HG02678 (cell line): ENCODE data around the gene SNX6.
"Not testable (repeated sequence)": the region's sequence is repeated elsewhere in the genome, so short reads cannot be mapped to it uniquely, and the experiment has no call there.

Source experiments
- ATAC-seq: cut with Tn5 transposase; IDR thresholded peaks from one replicate; pipeline ENCODE4 v1.9.1; 2021; ENCODE audit warnings: mild to moderate bottlenecking, moderate library complexity; ENCODE audit not compliant: unreplicated experiment

SNX6 gene

GRCh38 chr14:34527591-34527990, 102.4 kb downstream of the SNX6 start:
- no peak for ATAC-seq

DNA sequence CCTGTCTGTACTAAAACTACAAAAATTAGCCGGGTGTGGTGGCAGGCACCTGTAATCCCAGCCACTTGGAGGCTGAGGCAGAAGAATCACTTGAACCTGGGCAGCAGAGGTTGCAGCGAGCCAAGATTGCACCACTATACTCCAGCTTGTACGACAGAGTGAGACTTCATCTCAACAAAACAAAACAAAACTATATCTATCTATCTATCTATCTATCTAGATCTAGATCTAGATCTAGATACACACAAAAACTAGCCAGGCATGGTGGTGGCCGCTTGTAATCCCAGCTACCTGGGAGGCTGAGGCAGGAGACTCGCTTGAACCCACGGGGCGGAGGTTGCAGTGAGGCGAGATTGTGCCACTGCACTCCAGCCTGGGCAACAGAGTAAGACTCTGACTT, 105.7 kb downstream of the SNX6 start:
- not testable (repeated sequence) for ATAC-seq

- no peak for ATAC-seq
Measured at GRCh38 chr14:34522496-34522895, 107.5 kb downstream of the SNX6 start.

DNA sequence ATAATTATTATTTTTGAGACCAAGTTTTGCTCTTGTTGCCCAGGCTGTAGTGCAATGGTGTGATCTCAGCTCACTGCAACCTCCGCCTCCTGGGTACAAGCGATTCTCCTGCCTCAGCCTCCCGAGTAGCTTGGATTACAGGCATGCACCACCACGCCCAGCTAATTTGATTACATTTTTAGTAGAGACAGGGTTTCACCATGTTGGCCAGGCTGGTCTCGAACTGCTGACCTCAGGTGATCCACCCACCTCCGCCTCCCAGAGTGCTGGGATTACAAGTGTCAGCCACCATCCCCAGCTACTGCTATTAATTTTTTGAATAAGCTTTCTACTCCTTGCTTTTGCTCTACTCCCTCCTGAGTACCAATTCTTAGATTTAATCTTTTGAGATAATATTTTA, 108.9 kb downstream of the SNX6 start:
- ATAC-seq, result not testable (repeated sequence)

DNA sequence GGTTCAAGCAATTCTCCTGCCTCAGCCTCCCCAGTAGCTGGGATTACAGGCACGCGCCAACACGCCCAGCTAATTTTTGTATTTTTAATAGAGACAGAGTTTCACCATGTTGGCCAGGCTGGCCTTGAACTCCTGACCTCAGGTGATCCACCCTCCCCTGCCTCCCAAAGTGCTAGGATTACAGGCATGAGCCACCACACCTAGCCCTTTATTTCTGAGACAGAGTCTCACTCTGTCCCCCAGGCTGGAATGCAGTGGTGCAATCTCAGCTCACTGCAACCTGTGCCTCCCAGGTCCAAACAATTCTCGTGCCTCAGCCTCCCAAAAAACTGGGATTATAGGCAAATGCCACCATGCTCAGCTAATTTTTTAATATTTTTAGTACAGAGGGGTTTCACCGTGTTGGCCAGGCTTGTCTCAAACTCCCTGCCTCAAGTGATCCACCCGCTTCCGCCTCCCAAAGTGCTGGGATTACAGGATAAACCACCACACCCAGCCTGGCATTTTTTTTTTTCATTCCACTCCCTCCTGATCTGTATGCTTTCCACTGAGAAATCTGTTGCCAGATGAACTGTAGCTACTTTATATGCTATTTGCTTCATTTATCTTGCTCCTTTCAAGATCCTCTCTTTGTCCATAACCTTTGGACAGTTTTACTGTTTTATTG, 109.5 kb downstream of the SNX6 start:
- ATAC-seq, result not testable (repeated sequence)
